ENCODE results near the gene CLDN9.

The CLDN9 gene, protein sequence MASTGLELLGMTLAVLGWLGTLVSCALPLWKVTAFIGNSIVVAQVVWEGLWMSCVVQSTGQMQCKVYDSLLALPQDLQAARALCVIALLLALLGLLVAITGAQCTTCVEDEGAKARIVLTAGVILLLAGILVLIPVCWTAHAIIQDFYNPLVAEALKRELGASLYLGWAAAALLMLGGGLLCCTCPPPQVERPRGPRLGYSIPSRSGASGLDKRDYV

DNA sequence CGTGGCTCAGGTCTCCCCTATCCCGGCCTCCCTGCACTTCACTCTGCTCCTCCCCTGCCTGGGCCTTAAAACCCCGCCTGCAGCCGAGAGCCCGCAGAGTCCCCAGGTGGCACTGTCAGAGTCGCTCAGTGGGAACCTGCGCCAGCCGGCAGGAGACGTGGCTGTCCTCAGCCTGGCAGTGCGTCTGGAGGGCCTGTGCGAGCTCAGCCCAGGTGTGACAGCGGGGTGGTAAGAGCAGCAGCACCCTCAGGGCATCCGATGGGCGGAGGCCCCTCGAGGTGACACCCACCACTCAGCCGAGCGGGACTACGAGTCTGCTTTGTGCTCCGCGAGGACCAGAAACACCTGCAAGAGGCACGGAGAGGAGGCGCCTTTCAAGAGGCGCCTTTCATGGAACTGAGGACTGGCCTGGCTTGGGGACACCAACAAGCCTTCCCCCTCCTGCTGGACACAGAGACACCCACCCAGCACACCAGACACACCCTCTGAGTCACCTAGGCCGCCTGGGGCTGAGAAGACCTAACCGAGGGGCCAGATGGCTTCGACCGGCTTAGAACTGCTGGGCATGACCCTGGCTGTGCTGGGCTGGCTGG is at the start of gene CLDN9:
Gene CLDN9 (plus strand): TSS at position 96 of the 593 bp plus-strand sequence. CDS start 440 bp downstream, at position 536.
- DNase-seq = no peak

DNA sequence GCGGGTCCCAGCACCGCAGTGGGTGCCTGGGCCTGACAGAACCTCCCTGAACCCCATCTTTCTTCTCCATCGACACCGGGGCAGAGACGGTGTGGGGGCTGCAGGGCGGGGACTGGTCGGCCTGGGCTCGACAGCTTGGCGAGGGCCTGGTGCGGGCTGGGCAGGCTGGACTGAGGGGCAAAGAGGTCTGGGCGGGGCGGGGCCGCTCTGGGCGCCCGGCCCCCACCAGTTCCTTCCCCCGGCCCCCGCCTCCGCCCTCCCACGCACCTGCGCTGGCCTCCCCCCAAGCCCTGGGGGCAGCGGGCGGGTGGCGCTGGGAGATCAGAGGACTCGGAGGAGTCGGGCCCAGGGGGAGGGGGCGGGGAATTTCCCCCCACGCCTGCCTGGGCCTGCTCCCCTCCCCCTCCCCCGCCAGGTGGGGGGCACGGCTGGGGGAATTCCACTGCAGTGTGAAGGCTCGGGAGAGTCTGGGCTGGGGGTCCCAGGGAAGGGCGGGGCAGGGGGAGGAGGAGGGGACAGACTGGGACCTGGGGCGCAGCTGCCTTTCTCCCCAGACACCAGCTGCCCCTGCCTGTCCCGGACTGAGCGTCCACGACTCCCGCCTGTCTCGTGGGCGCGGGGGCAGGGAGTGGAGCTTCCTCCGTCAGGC is 49.5 kb upstream of the CLDN9 start:
- DNase-seq = no peak

DNA sequence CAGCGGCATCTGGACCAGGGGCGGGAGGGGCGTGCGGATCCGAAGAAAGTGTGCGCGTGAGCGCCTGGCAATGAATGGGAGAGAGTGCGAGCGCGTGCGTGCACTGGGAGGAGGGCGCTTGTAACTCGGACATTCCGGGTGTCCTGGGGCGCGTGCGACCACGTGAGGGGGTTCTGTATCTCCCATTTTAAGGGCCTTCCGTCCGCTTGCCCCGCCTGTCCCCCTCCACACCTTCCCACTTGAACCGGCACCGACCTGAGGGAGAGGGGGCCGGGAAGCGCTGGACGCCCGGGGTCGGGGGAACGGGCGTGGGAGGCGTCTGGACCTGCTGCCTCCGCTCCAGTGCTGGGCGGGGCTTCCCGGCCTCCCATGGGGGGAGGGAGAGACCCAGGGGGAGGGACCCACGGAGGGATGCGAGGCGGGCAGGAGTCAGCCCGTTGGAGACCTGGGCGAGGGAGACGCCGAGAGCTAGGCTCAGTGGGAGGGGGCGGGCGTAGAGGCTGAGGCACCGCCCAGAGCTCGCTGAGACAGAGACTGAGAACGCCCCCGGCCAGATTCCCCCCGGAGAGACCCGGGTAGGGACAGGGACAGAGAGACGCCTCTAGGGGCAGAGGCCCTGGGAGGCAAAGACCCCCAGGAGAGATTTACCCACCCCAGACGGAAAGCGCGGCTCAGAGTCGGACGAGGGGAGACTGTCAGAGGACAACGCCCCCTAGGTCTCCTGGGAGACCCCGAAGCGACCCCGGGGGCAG is 48.8 kb upstream of the CLDN9 start, which contains the start of gene KREMEN2:
Gene KREMEN2 (plus strand): TSS at position 553 of the 752 bp plus-strand sequence. CDS start 246 bp downstream, outside the sequence.
- DNase-seq = no peak

DNA sequence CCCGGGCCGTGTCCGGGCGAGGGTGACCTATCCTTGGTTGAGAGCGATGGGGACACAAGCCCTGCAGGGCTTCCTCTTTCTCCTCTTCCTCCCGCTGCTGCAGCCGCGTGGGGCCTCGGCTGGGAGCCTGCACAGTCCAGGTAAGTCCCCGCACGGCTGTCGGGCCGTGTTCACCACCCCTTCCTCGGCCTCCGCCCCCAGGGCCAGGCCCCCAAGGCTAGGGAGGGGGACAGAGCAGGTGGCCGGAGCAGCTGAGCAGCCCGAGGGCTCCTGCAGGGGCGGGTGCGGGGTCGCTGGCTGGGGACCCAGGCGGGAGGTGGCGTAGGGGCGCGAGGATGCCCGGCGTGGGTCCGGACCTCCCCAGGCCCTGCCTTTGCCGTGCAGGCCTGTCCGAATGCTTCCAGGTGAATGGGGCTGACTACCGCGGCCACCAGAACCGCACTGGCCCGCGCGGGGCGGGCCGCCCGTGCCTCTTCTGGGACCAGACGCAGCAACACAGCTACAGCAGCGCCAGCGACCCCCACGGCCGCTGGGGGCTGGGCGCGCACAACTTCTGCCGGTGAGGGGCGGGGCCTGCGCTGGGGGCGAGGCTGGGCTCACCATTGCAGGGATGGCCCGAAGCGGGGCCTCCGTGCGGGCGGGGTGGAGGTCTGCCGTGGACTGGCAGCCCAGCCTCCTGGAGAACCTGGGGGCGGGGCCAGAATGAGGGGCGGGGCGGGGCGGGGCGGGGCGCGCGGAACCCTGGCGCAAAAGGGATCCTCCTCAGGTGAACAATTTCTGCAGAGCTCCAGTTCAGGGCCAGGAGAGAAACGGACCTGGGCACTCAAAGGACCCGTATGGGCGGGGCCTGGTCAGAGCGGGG is 48.0 kb upstream of the CLDN9 start:
- peak; percentile 39 for DNase-seq

DNA sequence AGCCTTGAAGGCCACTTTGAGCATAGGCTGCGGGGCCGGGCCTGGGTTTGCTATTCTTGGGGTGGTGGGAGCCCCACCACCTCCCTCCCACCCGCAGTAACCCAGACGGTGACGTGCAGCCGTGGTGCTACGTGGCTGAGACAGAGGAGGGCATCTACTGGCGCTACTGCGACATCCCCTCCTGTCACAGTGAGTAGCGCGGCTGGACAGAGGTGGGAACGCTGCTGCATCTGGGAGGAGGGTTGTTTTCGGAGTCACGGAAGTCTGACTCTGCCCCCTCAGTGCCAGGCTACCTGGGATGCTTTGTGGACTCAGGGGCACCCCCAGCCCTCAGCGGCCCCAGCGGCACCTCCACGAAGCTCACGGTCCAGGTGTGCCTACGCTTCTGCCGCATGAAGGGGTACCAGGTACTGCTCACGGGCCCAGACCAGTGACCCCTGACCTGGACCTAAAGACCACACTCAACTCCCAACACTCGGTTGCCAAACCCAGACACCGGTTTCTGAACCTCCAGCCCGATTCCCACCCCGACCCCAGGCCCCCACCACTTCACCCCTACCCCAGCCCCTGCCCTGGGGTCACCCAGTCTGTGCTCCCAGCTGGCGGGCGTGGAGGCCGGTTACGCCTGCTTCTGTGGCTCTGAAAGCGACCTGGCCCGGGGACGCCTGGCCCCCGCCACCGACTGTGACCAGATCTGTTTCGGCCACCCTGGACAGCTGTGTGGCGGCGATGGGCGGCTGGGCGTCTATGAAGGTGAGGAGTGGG is 46.5 kb upstream of the CLDN9 start:
- no peak for DNase-seq

DNA sequence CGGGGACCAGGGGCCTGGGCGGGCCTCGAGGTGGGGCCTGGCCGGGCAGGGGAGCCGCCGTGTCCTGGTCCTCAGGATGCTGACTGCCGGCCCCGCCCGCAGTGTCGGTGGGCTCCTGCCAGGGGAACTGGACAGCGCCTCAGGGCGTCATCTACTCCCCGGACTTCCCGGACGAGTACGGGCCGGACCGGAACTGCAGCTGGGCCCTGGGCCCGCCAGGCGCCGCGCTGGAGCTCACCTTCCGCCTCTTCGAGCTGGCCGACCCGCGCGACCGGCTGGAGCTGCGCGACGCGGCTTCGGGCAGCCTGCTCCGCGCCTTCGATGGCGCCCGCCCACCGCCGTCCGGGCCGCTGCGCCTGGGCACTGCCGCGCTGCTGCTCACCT is 45.9 kb upstream of the CLDN9 start:
- no peak for DNase-seq

DNA sequence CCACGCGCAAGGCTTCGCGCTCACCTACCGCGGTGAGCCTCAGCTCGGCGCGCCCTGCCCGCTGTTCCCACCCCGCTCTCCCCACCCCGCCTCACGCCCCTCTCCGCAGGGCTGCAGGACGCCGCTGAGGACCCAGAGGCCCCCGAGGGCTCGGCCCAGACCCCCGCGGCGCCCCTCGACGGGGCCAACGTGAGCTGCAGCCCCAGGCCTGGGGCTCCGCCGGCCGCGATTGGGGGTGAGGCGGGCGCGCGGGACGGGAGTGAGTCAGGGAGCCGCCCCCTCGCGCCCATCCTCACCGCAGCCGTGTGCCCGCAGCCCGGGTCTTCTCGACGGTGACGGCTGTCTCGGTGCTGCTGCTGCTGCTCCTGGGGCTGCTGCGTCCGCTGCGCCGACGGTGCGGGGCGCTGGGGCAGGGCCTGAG is 45.5 kb upstream of the CLDN9 start:
- no peak for DNase-seq

DNA sequence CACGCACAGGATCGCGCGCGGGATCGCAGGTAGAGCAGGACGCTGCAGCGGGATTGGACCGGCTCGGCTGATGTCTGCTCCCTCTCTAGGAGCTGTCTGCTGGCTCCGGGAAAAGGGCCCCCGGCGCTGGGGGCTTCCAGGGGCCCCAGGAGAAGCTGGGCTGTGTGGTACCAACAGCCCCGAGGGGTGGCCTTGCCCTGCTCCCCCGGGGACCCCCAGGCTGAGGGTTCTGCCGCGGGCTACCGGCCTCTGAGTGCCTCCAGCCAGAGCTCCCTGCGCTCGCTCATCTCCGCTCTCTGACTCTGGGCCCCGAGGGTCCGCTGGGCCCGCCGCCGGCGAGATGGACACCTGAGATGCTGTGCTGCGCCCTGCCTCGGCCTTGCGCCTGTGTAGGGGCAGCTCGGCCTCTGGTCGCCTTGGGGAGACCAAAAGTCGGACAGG is 45.0 kb upstream of the CLDN9 start:
- DNase-seq = no peak

DNA sequence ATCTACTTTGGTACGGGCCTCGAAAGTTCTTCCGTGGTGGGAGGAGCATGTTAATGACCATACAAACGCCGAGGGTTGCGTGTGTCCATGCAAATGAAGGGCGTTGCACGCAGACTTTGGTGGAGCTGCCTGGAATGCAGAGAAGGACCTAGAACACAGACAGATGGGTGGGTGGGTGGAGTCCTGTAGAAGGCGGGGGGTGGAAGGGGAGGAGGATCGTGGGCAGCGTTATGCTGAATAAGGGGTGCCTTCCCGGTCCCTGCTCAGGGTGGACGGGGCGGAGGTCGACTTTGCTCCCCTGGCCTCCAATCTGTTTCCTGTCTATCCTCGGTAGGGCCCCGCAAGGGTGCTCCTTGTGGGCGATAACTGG is 44.4 kb upstream of the CLDN9 start:
- DNase-seq = peak; percentile 16

DNA sequence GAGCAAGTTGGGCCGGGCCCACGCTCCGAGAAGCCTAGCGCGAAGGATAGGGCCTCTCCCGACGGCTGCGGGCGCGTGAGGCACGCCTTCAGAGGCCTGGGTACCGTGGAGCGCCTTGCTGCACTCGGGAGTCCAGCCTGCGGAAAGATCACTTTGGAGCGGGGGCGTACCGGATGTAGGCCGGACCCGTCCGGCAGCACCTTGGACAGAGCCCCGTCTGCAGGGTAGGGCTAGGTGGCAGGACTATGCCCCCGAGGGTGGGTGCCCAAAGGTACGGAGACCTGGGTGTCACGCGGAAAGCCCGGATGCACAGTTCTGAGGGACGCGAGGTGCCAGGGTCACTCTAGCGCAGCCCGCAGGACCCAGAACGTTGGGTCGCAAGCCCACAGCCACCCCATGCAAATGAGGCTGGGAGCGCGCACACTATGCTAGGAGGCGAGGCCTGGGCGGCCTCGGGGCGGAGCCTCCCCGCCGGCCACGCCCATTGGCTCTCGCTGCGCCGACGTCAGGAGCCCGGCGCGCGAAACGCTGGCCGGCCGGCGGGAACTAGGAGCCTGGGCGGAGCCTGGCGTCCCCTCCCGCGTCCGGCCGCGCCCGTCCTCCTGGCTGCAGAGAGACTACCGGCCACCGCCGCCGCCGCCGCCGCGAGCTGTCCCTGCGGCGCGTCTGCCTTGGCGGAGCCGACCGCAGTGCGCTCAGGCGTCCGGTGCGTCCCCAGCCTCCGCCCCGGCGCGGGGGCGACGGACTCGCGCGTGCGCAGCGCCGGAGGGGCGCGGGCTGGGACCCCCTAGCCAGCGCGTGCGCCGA is 43.8 kb upstream of the CLDN9 start, which contains the start of gene PAQR4:
Gene PAQR4 (plus strand): TSS at position 611 of the 807 bp plus-strand sequence. CDS start 327 bp downstream, outside the sequence.
- peak; percentile 78 for DNase-seq

DNA sequence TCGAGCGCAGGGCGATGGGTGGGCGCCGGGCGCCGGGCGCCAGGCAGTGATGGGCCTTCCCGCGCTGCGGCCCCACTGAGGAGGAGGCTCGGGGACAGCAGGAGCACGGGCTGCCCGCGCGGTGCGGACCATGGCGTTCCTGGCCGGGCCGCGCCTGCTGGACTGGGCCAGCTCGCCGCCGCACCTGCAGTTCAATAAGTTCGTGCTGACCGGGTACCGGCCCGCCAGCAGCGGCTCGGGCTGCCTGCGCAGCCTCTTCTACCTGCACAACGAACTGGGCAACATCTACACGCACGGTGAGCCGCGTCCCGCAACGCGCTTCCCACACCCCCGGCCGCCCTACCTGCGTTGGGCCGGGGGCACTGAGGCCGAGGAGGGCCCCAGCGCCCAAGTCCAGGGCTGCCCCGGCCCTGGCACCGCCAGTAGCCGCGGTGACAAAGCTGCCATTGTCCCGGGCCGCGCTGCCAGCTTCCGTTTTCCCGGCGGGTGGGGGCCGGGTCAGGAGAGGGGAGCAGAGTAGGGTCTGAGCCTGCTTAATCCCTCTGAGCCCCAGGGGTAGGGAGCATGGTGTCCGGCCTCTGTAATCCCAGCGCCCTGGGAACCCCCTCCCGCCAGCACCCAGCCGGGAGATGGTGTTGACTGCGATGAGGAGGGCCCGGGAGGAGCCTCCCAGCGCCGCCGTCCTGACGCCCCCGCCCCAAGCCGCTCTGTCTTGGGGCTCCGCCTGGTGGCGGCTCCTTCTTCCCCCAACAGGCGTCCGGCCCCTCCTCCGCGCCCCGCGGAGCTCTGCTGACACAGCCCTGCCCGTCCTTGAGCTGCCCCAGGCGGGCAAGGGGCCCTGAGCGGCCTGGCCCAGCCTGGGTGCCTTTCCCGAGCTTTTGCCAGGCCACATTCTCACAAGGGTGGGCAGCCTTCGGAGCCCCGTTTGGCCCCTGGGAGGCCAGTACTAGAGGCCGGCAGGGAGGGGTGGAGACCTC is 42.9 kb upstream of the CLDN9 start:
- peak; percentile 8 for DNase-seq

DNA sequence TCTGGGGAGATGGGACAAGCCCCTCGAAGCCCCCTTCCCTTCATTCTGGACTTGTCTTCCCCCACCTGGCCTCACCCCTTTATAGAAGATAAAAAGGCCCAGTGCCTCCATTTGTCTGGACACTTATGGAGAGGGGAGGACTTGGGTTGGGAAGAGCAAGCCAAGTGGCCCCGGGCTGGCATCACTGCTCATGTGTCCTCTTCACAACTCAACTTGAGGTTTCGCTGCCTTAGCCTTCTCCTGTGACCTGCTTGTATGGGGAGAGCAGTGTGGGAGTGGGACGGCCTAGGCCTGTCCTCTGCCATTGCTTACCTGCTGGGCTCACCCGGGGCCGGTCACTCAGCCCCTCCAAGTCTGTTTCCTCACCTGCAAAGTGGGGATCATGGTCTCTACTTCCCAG is 42.2 kb upstream of the CLDN9 start:
- no peak for DNase-seq

DNA sequence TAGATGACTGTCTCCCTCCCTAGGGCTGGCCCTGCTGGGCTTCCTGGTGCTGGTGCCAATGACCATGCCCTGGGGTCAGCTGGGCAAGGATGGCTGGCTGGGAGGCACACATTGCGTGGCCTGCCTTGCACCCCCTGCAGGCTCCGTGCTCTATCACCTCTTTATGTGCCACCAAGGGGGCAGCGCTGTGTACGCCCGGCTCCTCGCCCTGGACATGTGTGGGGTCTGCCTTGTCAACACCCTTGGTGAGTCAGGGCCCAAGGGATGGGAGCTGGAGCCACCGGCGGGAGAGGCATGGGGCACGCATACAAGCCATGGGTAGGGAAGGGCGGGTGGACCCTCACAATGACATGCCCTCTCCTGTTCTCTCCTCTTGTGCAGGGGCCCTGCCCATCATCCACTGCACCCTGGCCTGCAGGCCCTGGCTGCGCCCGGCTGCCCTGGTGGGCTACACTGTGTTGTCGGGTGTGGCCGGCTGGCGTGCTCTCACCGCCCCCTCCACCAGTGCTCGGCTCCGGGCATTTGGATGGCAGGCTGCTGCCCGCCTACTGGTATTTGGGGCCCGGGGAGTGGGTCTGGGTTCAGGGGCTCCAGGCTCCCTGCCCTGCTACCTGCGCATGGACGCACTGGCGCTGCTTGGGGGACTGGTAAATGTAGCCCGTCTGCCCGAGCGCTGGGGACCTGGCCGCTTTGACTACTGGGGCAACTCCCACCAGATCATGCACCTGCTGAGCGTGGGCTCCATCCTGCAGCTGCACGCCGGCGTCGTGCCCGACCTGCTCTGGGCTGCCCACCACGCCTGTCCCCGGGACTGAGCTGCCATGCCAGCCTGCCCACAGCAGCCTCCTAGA is 41.4 kb upstream of the CLDN9 start:
- no peak for DNase-seq

DNA sequence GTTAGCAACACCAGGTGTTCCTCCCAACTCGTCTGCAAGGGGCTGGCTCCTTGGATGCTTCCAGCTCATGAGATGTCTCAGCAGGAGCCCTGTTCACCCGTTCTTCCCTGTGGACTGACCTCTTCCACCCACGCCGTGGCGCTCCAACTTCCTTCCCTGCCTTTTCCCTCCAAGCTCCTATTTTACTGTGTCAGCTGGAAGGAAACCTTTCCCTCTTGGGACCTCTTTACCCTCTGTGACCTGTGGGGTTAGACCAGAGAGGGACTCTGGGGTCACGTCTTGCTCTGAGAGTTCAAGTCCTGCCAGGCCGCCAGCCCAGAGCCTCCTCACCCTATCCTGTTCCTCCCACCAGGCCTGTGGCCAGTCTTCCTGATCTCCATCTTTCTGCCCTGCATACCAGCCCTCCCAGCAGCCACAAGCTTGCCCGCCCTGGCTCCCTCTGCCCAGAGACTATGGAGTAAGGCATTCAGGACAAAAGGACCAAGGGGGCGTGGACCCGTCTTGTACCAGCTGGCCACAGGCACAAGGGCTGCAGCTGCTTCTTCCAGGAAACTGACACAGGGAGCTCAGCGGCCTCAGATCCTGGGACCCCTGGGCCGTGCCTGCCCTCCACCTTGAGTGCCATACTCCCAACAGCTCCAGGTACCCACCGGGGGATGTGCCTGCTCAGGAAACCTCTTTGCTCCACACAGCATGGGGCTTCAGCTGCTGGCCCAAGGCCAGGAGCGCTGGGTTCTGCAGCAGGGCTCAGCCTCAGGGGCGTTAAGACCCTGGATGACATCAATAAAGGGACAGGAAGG is 40.5 kb upstream of the CLDN9 start:
- no peak for DNase-seq

DNA sequence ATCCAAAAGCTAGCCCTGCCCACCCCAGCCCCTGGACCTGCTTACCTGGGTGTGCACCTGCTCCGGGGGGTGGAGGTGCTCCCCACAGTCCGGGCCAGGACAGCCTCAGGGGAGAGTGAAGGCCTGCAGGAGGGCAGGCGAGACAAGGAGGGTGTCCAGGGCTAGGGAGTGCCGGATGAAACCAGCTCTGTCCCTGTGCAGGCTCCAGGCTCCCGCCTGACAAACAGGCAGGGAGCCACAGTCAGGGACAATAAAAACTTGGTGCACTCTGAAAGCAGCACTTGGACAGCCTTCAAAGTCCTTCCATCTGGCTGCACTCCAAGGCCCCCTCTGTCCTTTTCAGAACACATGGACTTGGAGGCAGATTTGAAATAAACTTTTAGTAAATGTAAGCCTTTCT is 39.6 kb upstream of the CLDN9 start:
- no peak for DNase-seq

DNA sequence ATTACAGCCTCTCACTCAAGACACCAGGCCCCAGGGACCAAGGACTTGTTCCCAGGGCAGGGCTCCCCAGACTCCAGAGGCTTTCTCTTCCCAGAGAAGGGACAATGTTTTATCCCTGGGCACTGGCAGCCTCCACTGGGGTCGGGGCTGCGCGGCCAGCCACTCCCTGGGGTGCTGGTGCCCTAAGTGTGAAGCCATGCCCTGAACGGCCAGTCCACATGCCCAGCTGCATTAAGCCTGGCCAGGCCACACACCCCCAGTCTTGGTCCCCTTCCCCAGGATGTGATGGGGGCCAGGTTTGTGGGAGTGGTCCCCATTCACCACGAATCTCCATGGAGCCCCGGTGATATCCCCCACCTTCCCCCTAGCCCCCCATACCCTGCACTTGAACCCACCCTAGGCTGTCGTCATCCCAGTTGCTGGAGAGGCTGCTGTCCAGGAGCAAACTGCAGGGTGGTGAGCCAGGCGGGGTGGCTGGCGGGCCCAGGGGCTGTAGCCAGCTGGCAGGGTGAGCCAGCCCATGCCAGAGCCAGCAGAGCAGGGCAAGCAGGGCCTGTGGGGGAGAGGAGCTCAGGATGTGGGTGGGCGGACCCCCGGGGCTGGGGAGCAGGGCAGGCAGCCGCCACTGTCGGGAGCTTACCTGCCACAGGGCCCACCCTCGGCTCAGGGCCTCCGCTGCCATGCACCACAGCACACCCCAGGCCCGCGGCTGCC is 39.0 kb upstream of the CLDN9 start:
- DNase-seq = no peak

All from NCI-H774 (cell line).